Measurements from ENCODE around the gene SNAP23. TPM values are rescaled to one million over a fixed set of nuclear protein-coding genes. Genes with fewer than 3 reads are reported as not detected.
"Not testable (repeated sequence)": the region's sequence is repeated elsewhere in the genome, so short reads cannot be mapped to it uniquely, and the experiment has no call there.

The SNAP23 gene
- total and polyA plus RNA-seq, 2 experiments from 2014 or later, result 13.3 to 31.2 TPM

DNA sequence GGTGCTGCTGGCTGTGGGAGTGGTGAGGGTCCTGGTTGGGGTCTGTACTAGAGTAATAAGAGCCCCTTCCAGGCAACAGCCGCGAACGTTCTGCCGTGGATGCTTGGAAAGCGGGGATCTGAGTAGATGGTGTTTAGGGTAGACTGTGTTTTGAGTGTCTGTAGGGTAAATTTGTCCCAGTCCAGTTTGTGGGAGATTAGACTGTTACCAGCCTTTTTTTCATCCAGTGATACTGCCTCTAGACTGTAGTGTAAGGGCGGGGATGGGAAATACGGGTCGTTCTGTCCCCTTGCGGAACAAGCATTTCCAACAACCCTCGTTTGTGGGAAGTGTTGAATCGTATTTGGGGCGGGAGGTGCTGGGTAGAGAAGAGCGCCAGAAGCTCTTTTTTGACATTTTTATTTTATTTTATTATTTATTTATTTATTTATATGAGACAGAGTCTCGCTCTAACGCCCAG is 53.6 kb downstream of the SNAP23 start:
- Histone ChIP-seq H3K4me1 (ENCODE audit: low read depth) (peaks cover 3% of the 10 kb centered on the region), H3K4me3 (peak overlapping the region; percentile 89), H3K9me3 (ENCODE audit: low read depth) (no peaks in the 10 kb centered on the region), H3K36me3 (peaks cover 5% of the 10 kb centered on the region), H3K27ac (peak overlapping the region; percentile 68), H3K27me3 (no peaks in the 10 kb centered on the region)
- peak; percentile 30 to 32 for DNase-seq (ENCODE audit: low read depth in 1 of 2, low spot score in 1 of 2)
- TF ChIP-seq, protein P1, sequence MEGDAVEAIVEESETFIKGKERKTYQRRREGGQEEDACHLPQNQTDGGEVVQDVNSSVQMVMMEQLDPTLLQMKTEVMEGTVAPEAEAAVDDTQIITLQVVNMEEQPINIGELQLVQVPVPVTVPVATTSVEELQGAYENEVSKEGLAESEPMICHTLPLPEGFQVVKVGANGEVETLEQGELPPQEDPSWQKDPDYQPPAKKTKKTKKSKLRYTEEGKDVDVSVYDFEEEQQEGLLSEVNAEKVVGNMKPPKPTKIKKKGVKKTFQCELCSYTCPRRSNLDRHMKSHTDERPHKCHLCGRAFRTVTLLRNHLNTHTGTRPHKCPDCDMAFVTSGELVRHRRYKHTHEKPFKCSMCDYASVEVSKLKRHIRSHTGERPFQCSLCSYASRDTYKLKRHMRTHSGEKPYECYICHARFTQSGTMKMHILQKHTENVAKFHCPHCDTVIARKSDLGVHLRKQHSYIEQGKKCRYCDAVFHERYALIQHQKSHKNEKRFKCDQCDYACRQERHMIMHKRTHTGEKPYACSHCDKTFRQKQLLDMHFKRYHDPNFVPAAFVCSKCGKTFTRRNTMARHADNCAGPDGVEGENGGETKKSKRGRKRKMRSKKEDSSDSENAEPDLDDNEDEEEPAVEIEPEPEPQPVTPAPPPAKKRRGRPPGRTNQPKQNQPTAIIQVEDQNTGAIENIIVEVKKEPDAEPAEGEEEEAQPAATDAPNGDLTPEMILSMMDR (IDR thresholded peaks at IDR 0.05; ENCODE audit: low read depth, low read length), result no peak

DNA sequence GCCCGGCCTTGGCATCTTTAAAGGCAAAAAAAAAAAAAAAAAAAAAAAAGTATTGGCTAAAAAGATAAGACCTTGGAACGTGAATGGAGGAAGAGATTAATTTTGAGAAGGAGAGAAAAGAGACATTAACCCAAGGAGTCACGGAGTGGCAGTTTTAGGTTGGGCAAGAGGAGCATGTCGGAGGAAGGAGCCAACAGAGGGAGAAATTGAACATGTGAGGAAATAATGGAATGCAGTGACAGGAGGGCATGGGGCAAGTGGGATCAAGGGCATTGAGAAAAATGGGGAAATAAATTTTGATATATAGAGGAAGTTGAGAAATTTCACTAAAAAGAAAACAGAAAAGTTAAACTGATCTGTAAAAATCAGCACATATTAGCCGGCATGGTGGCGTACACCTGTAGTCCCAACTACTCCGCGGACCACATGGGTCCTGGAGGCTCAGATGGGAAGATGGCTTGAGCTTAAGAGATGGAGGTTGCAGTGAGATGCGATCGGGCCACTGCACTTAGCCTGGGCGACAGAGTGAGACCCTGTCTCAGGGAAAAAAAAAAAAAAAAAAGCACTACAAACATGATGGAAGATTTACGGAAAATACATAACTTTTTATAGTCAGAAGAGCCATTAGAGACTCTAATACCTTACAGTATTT is 54.4 kb downstream of the SNAP23 start:
- H3K27me3 ChIP-seq, result no peaks in the 10 kb centered on the region
- peak in 1 of 2 donors; percentile 7 for DNase-seq (ENCODE audit: low read depth in 1 of 2, low spot score in 1 of 2)
- H3K36me3 ChIP-seq, result peaks cover under 1% of the 10 kb centered on the region
- TF ChIP-seq, protein P1 (IDR thresholded peaks at IDR 0.05; ENCODE audit: low read depth, low read length), result no peak
- H3K4me3 ChIP-seq, result peak overlapping the region; percentile 89
- H3K4me1 ChIP-seq (ENCODE audit: low read depth), result peaks cover 3% of the 10 kb centered on the region
- no peak overlapping the region for H3K27ac ChIP-seq
- H3K9me3 ChIP-seq (ENCODE audit: low read depth), result no peaks in the 10 kb centered on the region

DNA sequence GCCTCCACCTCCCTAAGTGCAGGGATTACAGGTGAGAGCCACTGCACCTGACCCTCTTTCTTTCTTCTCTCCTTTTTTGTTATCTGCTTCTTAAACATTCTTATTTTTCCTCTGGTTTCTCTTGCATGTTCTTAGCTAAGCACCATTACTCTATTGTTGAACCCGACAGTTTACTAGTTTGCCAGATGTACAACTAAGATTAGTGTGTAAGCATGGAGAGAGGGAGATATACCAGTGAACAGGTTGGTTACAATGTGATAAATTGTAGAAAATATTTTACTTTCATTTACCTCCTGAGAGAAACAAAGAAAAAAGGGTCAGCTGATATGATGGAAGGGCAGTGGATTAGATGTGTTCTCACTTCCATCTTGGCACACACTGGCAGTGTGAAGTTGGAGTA is 58.1 kb downstream of the SNAP23 start:
- no peaks in the 10 kb centered on the region for H3K9me3 ChIP-seq (ENCODE audit: low read depth)
- TF ChIP-seq, protein P1 (IDR thresholded peaks at IDR 0.05; ENCODE audit: low read depth, low read length), result no peak
- no peaks in the 10 kb centered on the region for H3K27me3 ChIP-seq
- no peaks in the 10 kb centered on the region for H3K36me3 ChIP-seq
- H3K27ac ChIP-seq, result no peak overlapping the region
- H3K4me1 ChIP-seq (ENCODE audit: low read depth), result no peaks in the 10 kb centered on the region
- no peak for DNase-seq (ENCODE audit: low read depth in 1 of 2, low spot score in 1 of 2)
- H3K4me3 ChIP-seq, result no peak overlapping the region

DNA sequence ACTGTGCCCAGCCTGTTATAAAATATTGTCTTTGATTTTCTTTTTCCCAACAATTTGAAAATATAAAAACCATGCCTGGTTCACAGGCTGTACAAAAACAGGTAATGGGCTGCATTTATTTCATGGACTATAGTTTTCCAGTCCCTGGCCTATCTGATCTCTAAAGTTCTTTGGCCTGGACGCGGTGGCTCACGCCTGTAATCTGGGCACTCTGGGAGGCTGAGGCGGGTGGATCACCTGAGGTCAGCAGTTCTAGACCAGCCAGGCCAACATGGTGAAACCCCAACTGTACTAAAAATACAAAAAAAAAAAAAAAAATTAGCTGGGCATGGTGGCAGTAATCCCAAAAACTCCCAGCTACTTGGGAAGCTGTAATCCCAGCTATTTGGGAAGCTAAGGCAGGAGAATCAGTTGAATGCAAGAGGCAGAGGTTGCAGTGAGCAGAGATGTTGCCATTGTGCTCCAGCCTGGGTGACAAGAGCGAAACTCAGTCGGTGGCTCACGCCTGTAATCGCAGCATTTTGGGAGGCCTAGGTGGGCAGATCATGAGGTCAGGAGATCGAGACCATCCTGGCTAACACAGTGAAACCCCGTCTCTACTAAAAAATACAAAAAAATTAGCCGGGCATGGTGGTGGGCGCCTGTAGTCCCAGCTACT is 61.2 kb downstream of the SNAP23 start:
- H3K27ac ChIP-seq; DNase-seq (ENCODE audit: low read depth in 1 of 2, low spot score in 1 of 2); H3K4me3 ChIP-seq; H3K4me1 ChIP-seq (ENCODE audit: low read depth); H3K36me3 ChIP-seq; H3K9me3 ChIP-seq (ENCODE audit: low read depth); H3K27me3 ChIP-seq: not testable (repeated sequence)

DNA sequence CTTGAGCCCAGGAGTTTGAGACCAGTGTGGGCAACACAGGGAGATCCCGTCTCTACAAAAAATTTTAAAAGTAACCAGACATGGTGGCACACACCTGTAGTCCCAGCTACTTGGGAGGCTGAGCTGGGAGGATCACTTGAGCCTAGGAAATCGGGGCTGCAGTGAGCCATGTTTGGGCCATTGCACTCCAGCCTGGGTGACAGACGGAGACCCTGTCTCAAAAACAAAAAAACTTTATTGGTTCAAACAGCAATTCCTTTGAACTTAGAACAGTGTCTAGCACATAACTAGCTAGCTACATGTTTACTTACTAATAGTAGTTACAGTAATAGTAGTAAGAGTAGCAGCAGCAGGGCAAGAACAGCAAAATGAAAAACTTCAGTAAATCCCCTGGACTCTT is 63.3 kb downstream of the SNAP23 start:
- H3K27me3 ChIP-seq, result no peaks in the 10 kb centered on the region
- H3K4me1 ChIP-seq (ENCODE audit: low read depth), result no peaks in the 10 kb centered on the region
- TF ChIP-seq, protein P1 (IDR thresholded peaks at IDR 0.05; ENCODE audit: low read depth, low read length), result no peak
- peaks cover 14% of the 10 kb centered on the region for H3K36me3 ChIP-seq
- DNase-seq (ENCODE audit: low read depth in 1 of 2, low spot score in 1 of 2), result no peak
- no peaks in the 10 kb centered on the region for H3K9me3 ChIP-seq (ENCODE audit: low read depth)
- no peak overlapping the region for H3K4me3 ChIP-seq
- no peak overlapping the region for H3K27ac ChIP-seq
